Measurements from ENCODE around the gene ETV4. TPM values are rescaled to one million over a fixed set of nuclear protein-coding genes. Genes with fewer than 3 reads are reported as not detected.

The ETV4 gene
- total RNA-seq, 2 experiments from 2014 or later: not detected

- TF ChIP-seq CTCF (conservative IDR thresholded peaks at IDR 0.05; ENCODE audit: low read length): no peak
- no peak for TF ChIP-seq EZH2phosphoT487 (IDR thresholded peaks at IDR 0.05; ENCODE audit: borderline replicate concordance, low read depth, low read length)
- ChIA-PET POLR2A (interaction anchor here (0.6 to 0.8 kb wide), 3 partner anchors 25 to 117 kb away, joined by 3 to 4 read pairs (median 4); no protein-coding TSS in a partner anchor), CTCF (ENCODE audit: unreplicated experiment) (interaction anchor here (3.3 kb wide), 1 partner anchor 89 kb away, joined by 12 read pairs; no protein-coding TSS in a partner anchor)
- Histone ChIP-seq H3K4me3 (ENCODE audit: low read depth, low read length, poor library complexity, severe bottlenecking) (no peak overlapping the region), H3K4me1 (ENCODE audit: insufficient read depth, low read length, poor library complexity, severe bottlenecking) (peaks cover 25% of the 10 kb centered on the region), H3K27ac (ENCODE audit: low read depth, low read length, poor library complexity, severe bottlenecking) (no peak overlapping the region), H2AFZ (ENCODE audit: low read length) (peak overlapping the region; percentile 19; the same call in 1 of the 2 replicates), H3K36me3 (ENCODE audit: insufficient read depth, low read length) (no peaks in the 10 kb centered on the region), H3K9me2 (ENCODE audit: insufficient read depth, low read length) (no peaks in the 10 kb centered on the region), H3K79me2 (ENCODE audit: insufficient read depth, low read depth, low read length) (peaks cover 36% of the 10 kb centered on the region), H3K9me3 (ENCODE audit: low read length) (no peaks in the 10 kb centered on the region), H3K4me2 (ENCODE audit: low read length) (no peak overlapping the region), H4K20me1 (ENCODE audit: insufficient read depth, low read length) (no peaks in the 10 kb centered on the region)
- peak; percentile 9 for DNase-seq (ENCODE audit: low spot score)
- no TSS peak for BruUV-seq (replicated peaks)
- intact Hi-C loops (cut with micrococcal nuclease; ENCODE audit: unreplicated experiment): loop anchor here (1.0 to 2.0 kb wide), 3 partner anchors 88 to 146 kb away; no protein-coding TSS in a partner anchor
Measured at GRCh38 chr17:43482103-43483012, 63.8 kb downstream of the ETV4 start.

- H3K4me1 ChIP-seq (ENCODE audit: insufficient read depth, low read length, poor library complexity, severe bottlenecking): peaks cover 14% of the 10 kb centered on the region
- peaks cover 12% of the 10 kb centered on the region for H3K79me2 ChIP-seq (ENCODE audit: insufficient read depth, low read depth, low read length)
- no peak for DNase-seq (ENCODE audit: low spot score)
- 0 out of 2 replicates have a peak overlapping the region, but pooled peaks have one; percentile 14 for H2AFZ ChIP-seq (ENCODE audit: low read length)
- TF ChIP-seq CTCF (conservative IDR thresholded peaks at IDR 0.05; ENCODE audit: low read length) (no peak), EZH2phosphoT487 (IDR thresholded peaks at IDR 0.05; ENCODE audit: borderline replicate concordance, low read depth, low read length) (no peak)
- no peaks in the 10 kb centered on the region for H3K9me3 ChIP-seq (ENCODE audit: low read length)
- H3K36me3 ChIP-seq (ENCODE audit: insufficient read depth, low read length): no peaks in the 10 kb centered on the region
- POLR2A ChIA-PET: no interaction called here
- no peaks in the 10 kb centered on the region for H4K20me1 ChIP-seq (ENCODE audit: insufficient read depth, low read length)
- H3K9me2 ChIP-seq (ENCODE audit: insufficient read depth, low read length): no peaks in the 10 kb centered on the region
- BruUV-seq (replicated peaks): no TSS peak
- intact Hi-C loops (cut with micrococcal nuclease; ENCODE audit: unreplicated experiment): no loop called here
- H3K4me3 ChIP-seq (ENCODE audit: low read depth, low read length, poor library complexity, severe bottlenecking): no peak overlapping the region
- CTCF ChIA-PET (ENCODE audit: unreplicated experiment): no interaction called here
- no peak overlapping the region for H3K27ac ChIP-seq (ENCODE audit: low read depth, low read length, poor library complexity, severe bottlenecking)
- H3K4me2 ChIP-seq (ENCODE audit: low read length): no peak overlapping the region
Measured at GRCh38 chr17:43479948-43480347, 66.2 kb downstream of the ETV4 start.

Other genes with a start within 250 kb of the ETV4 start
- 0.64 and 1.4 TPM in 2 replicates for gene ARL4D, start 147.3 kb downstream of the ETV4 start, total RNA-seq (2014; rRNA removed; shearing (Covaris generic))
- 0.72 and 0.83 TPM in 2 replicates for gene ARL4D, start 147.3 kb downstream of the ETV4 start, total RNA-seq (2022)
- 32.4 and 37.0 TPM in 2 replicates for gene DHX8, start 62.4 kb downstream of the ETV4 start, total RNA-seq (2014; rRNA removed; shearing (Covaris generic))
- gene DHX8, start 62.4 kb downstream of the ETV4 start, total RNA-seq (2022): 48.3 and 65.4 TPM in 2 replicates
- gene MEOX1, start 115.6 kb upstream of the ETV4 start, total RNA-seq (2014; rRNA removed; shearing (Covaris generic)): not detected in 2 replicates
- not detected in 2 replicates for gene MEOX1, start 115.6 kb upstream of the ETV4 start, total RNA-seq (2022)
- not detected in 2 replicates for gene SOST, start 212.5 kb upstream of the ETV4 start, total RNA-seq (2014; rRNA removed; shearing (Covaris generic))
- gene SOST, start 212.5 kb upstream of the ETV4 start, total RNA-seq (2022): not detected in 2 replicates
- 3.0 and 9.0 TPM in 2 replicates for gene DUSP3, start 232.6 kb upstream of the ETV4 start, total RNA-seq (2014; rRNA removed; shearing (Covaris generic))
- 6.9 and 9.8 TPM in 2 replicates for gene DUSP3, start 232.6 kb upstream of the ETV4 start, total RNA-seq (2022)
- not detected in 2 replicates for gene CFAP97D1, start 234.1 kb upstream of the ETV4 start, total RNA-seq (2014; rRNA removed; shearing (Covaris generic))
- not detected in 2 replicates for gene CFAP97D1, start 234.1 kb upstream of the ETV4 start, total RNA-seq (2022)